Progenitor cell of endocrine pancreas (in vitro differentiated cells): ENCODE results near the gene ING1. TPM values are rescaled to one million over a fixed set of nuclear protein-coding genes. Genes with fewer than 3 reads are reported as not detected.

Experiments
- DNase-seq: peaks from one replicate; pipeline ENCODE4 v3.0.0; 2021; ENCODE audit warnings: low spot score; ENCODE audit not compliant: unreplicated experiment
- H3K27ac Mint-ChIP-seq: 2 replicates; pipeline ENCODE4 v1.8.0; 2021; ENCODE audit warnings: mild to moderate bottlenecking, moderate library complexity, mixed read lengths
- H3K27me3 Mint-ChIP-seq: 2 replicates; pipeline ENCODE4 v1.8.0; 2021; ENCODE audit warnings: mixed read lengths
- H3K36me3 Mint-ChIP-seq: 2 replicates; pipeline ENCODE4 v1.8.0; 2022; ENCODE audit warnings: mixed read lengths; ENCODE audit not compliant: insufficient read depth
- H3K4me1 Mint-ChIP-seq: 2 replicates; pipeline ENCODE4 v1.8.0; 2021; ENCODE audit warnings: low read depth, mixed read lengths
- H3K4me3 Mint-ChIP-seq: 2 replicates; pipeline ENCODE4 v1.8.0; 2021; ENCODE audit warnings: low read depth, mild to moderate bottlenecking, moderate library complexity, mixed read lengths
- H3K9me3 Mint-ChIP-seq: 2 replicates; pipeline ENCODE4 v1.8.0; 2021; ENCODE audit warnings: low read depth, mixed read lengths
- total RNA-seq: library from RNA; stranded (reverse); gene quantifications from 2 replicates; pipeline ENCODE4 v1.2.1, GENCODE V29; 2021
- TF ChIP-seq, protein P1 (sequence below): fragments of 200-600 bp; sonication (generic); IDR thresholded peaks from one replicate; pipeline ENCODE4 v1.5.0; 2021; ENCODE audit warnings: antibody characterized with exemption, mild to moderate bottlenecking; ENCODE audit not compliant: unreplicated experiment

The ING1 gene
- total RNA-seq, 1 donor from 2014 or later = 20.7 TPM

GRCh38 chr13:110734561-110734960 lies 21.1 kb downstream of the ING1 start:
- Mint-ChIP-seq H3K27ac (no peak overlapping the region), H3K9me3 (peaks cover 20% of the 10 kb centered on the region), H3K4me3 (no peak overlapping the region), H3K36me3 (peaks cover 2% of the 10 kb centered on the region), H3K4me1 (no peaks in the 10 kb centered on the region), H3K27me3 (no peaks in the 10 kb centered on the region)
- DNase-seq = no peak
- TF ChIP-seq, protein P1, sequence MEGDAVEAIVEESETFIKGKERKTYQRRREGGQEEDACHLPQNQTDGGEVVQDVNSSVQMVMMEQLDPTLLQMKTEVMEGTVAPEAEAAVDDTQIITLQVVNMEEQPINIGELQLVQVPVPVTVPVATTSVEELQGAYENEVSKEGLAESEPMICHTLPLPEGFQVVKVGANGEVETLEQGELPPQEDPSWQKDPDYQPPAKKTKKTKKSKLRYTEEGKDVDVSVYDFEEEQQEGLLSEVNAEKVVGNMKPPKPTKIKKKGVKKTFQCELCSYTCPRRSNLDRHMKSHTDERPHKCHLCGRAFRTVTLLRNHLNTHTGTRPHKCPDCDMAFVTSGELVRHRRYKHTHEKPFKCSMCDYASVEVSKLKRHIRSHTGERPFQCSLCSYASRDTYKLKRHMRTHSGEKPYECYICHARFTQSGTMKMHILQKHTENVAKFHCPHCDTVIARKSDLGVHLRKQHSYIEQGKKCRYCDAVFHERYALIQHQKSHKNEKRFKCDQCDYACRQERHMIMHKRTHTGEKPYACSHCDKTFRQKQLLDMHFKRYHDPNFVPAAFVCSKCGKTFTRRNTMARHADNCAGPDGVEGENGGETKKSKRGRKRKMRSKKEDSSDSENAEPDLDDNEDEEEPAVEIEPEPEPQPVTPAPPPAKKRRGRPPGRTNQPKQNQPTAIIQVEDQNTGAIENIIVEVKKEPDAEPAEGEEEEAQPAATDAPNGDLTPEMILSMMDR = no peak

DNA sequence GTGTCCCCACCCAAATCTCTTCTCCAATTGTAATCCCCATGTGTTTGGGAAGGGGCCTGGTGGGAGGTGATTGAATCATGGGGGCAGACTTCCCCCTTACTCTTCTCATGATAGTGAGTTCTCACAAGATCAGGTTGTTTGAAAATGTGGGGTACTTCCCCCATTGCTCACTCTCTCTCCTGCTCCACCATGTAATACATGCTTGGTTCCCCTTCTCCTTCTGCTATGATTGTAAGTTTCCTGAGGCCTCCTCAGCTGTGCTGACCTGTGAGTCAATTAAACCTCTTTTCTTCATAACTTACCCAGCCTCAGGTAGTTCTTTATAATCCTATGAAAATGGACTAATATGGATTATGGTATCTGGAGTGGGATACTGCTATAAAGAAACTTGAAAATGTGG lies 24.1 kb downstream of the ING1 start:
- Mint-ChIP-seq H3K36me3 (peaks cover 2% of the 10 kb centered on the region), H3K27me3 (no peaks in the 10 kb centered on the region), H3K4me3 (no peak overlapping the region), H3K9me3 (peaks cover 24% of the 10 kb centered on the region), H3K27ac (no peak overlapping the region), H3K4me1 (no peaks in the 10 kb centered on the region)
- no peak for DNase-seq
- TF ChIP-seq, protein P1 = no peak

DNA sequence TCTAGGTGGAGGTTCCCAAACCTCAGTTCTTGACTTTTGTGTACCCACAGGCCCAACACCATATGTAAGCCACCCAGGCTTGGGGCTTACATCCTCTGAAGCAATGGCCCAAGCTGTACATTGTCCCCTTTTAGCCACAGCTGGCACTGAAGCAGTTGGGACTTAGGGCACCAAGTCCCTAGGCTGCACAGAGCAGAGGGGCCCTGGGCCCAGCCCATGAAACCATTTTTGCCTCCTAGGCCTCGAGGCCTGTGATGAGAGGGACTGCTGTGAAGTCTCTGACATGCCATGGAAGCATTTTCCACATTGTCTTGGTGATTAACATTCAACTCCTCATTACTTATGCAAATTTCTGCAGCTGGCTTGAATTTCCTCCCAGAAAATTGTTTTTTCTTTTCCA lies 30.2 kb downstream of the ING1 start:
- H3K27me3 Mint-ChIP-seq = no peaks in the 10 kb centered on the region
- peaks cover 24% of the 10 kb centered on the region for H3K4me1 Mint-ChIP-seq
- no peak for DNase-seq
- peaks cover 6% of the 10 kb centered on the region for H3K36me3 Mint-ChIP-seq
- H3K9me3 Mint-ChIP-seq = peaks cover 21% of the 10 kb centered on the region
- TF ChIP-seq, protein P1 = no peak
- no peak overlapping the region for H3K4me3 Mint-ChIP-seq
- no peak overlapping the region for H3K27ac Mint-ChIP-seq

DNA sequence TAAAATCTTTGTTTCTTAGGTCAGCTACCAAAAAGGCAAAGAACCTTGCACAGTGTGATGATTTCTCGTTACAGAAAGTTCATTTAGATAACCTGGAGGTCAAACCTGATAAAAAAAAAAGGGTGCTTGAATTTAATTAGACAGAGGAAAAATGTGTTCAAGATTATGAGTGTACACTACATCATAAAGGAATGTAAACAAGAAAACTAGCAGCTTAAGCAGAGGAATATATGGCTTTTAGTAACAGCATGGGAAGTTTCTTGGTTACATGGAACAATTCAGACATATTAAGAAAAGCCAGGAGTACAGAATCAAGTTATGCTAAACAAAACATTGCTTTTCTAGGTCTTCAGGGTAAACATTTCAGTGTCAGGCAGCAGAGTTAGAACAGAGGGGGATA lies 32.9 kb downstream of the ING1 start:
- peaks cover 12% of the 10 kb centered on the region for H3K36me3 Mint-ChIP-seq
- no peak overlapping the region for H3K4me3 Mint-ChIP-seq
- peaks cover 19% of the 10 kb centered on the region for H3K9me3 Mint-ChIP-seq
- H3K27ac Mint-ChIP-seq = peak overlapping the region; percentile 3
- TF ChIP-seq, protein P1 = no peak
- peaks cover 24% of the 10 kb centered on the region for H3K4me1 Mint-ChIP-seq
- DNase-seq = no peak
- H3K27me3 Mint-ChIP-seq = no peaks in the 10 kb centered on the region

DNA sequence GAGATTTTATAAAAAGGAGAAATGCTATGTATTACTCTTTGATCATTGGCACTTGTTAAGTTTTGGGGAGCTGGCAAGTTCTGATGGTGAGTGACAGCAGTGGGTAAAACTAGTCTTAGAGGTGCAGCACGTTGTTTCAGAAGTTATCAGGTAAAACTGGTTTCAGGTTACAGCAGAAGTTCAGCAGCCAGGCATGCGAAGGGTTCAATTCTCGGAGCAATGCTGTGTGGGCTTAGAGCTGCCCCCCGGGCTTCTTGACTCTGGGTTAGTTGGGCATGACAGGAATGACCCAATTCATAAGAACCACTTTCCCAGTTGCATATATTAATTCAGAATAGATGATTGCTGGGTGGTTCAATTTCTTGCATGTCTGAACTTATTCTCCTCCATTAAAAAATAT lies 34.8 kb downstream of the ING1 start:
- no peak overlapping the region for H3K27ac Mint-ChIP-seq
- TF ChIP-seq, protein P1 = no peak
- no peak for DNase-seq
- no peak overlapping the region for H3K4me3 Mint-ChIP-seq
- H3K4me1 Mint-ChIP-seq = peaks cover 24% of the 10 kb centered on the region
- peaks cover 16% of the 10 kb centered on the region for H3K9me3 Mint-ChIP-seq
- H3K27me3 Mint-ChIP-seq = no peaks in the 10 kb centered on the region
- H3K36me3 Mint-ChIP-seq = peaks cover 11% of the 10 kb centered on the region
